KMS-11 (cell line): ENCODE results near the gene LILRB4.
"Not testable (repeated sequence)": the region's sequence is repeated elsewhere in the genome, so short reads cannot be mapped to it uniquely, and the experiment has no call there.

Experiments
- H2AFZ ChIP-seq: fragments of 200-600 bp; sonication (generic); 2 replicates; pipeline ENCODE4 v1.6.1; 2016; ENCODE audit warnings: antibody characterized with exemption, mixed run types, low read depth
- H3K27ac ChIP-seq: fragments of 200-600 bp; sonication (generic); 2 replicates; pipeline ENCODE4 v1.6.1; 2016; ENCODE audit warnings: mild to moderate bottlenecking, mixed run types
- H3K27me3 ChIP-seq: fragments of 200-600 bp; sonication (generic); 2 replicates; pipeline ENCODE4 v1.6.1; 2017; ENCODE audit warnings: mild to moderate bottlenecking, low read depth, mixed run types, moderate library complexity; ENCODE audit not compliant: insufficient read depth
- H3K36me3 ChIP-seq: fragments of 200-600 bp; sonication (generic); 2 replicates; pipeline ENCODE4 v1.6.1; 2017; ENCODE audit warnings: mild to moderate bottlenecking, mixed run types; ENCODE audit not compliant: insufficient read depth
- H3K4me1 ChIP-seq: fragments of 200-600 bp; sonication (generic); 2 replicates; pipeline ENCODE4 v1.6.1; 2016; ENCODE audit warnings: mild to moderate bottlenecking, low read depth, mixed run types; ENCODE audit not compliant: poor library complexity, severe bottlenecking
- H3K4me2 ChIP-seq: fragments of 200-600 bp; sonication (generic); 2 replicates; pipeline ENCODE4 v1.7.0; 2016; ENCODE audit warnings: mild to moderate bottlenecking, mixed run types
- H3K4me3 ChIP-seq: fragments of 200-600 bp; sonication (generic); IDR thresholded peaks from 2 replicates; pipeline ENCODE4 v1.6.1; 2017; ENCODE audit warnings: low read depth, low read length, mixed read lengths; ENCODE audit not compliant: insufficient read depth
- H3K79me2 ChIP-seq: fragments of 200-600 bp; sonication (generic); 2 replicates; pipeline ENCODE4 v1.6.1; 2016; ENCODE audit warnings: low read depth, mixed run types; ENCODE audit not compliant: insufficient read depth
- H3K9ac ChIP-seq: fragments of 200-600 bp; sonication (generic); 2 replicates; pipeline ENCODE4 v1.6.1; 2016; ENCODE audit warnings: mild to moderate bottlenecking, mixed run types
- H4K20me1 ChIP-seq: fragments of 200-600 bp; sonication (generic); 2 replicates; pipeline ENCODE4 v1.6.1; 2016; ENCODE audit warnings: mild to moderate bottlenecking, mixed run types; ENCODE audit not compliant: insufficient read depth
- CTCF ChIP-seq: fragments of 200-600 bp; sonication (generic); conservative IDR thresholded peaks from 2 replicates; pipeline ENCODE4 v1.6.1; 2017; ENCODE audit warnings: low read depth, mild to moderate bottlenecking, antibody characterized with exemption, low read length, moderate library complexity, mixed read lengths

Gene LILRB4

DNA sequence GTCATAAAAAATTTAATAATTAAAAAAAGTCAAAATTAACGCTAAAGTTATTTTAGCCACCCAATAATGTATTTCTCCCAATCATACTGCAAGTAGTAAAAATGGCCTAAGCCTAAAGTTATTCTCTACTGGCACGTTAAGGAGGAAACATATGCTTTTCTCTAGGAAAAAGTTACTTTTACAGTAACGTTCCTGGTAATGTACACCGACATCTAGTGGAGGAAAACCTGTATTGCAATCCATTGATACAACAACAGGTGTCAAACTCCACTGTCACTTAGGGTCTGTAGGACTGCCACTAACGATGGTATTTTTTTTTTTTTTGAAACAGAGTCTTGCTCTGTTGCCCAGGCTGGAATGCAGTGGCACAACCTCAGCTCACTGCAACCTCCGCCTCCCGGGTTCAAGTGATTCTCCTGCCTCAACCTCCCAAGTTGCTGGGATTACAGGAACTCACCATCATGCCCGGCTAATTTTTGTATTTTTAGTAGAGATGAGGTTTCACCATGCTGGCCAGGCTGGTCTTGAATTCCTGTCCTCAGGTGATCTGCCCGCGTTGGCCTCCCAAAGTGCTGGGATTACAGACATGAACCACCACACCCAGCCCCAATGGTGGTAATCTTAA is 13.5 kb downstream of the LILRB4 start:
- not testable (repeated sequence) for H3K4me1 ChIP-seq, H3K36me3 ChIP-seq, H4K20me1 ChIP-seq, H2AFZ ChIP-seq, H3K9ac ChIP-seq, H3K4me2 ChIP-seq, H3K27ac ChIP-seq, H3K79me2 ChIP-seq, H3K27me3 ChIP-seq, H3K4me3 ChIP-seq
- TF ChIP-seq CTCF: peak; percentile 75

DNA sequence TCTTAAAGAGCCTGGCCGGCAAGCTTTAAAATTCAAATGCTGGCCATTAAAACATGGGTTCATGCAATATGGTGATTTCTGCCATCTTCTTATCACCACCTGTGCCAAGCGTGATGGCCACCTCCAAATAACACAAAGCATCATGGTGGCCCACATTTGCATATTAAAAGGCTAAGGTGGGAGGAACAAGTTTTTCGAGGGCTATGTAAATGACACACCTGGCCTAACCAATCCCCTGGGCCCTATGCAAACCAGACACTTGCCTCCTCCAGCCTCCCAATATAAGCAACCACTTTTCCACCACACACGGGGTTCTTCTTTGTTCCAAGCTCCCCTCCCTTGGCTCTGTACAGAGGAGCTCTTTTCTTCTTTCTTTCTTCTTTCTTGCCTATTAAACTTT is 14.4 kb downstream of the LILRB4 start:
- H2AFZ ChIP-seq: no peak overlapping the region
- H3K4me1 ChIP-seq: no peaks in the 10 kb centered on the region
- H3K27ac ChIP-seq: no peak overlapping the region
- no peaks in the 10 kb centered on the region for H3K79me2 ChIP-seq
- H3K9ac ChIP-seq: no peak overlapping the region
- TF ChIP-seq CTCF: no peak
- H4K20me1 ChIP-seq: no peaks in the 10 kb centered on the region
- H3K36me3 ChIP-seq: no peaks in the 10 kb centered on the region
- no peak overlapping the region for H3K4me3 ChIP-seq
- no peaks in the 10 kb centered on the region; the same call in 1 of the 2 replicates for H3K27me3 ChIP-seq
- H3K4me2 ChIP-seq: no peak overlapping the region

DNA sequence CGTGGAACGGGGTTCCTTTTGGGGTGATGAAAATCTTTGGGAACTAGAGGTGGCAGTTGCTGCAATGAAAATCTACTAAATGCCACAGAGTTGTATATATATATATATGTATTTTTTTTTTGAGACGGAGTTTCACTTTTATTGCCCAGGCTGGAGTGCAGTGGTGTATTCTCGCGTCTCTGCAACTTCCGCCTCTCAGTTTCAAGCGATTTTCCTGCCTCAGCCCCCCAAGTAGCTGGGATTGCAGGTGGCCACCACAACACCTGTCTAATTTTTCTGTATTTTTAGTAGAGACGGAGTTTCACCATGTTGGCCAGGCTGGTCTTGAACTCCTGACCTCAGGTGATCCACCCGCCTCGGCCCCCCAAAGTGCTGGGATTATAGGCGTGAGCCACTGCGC is 18.8 kb downstream of the LILRB4 start:
- not testable (repeated sequence) for H2AFZ ChIP-seq, H3K36me3 ChIP-seq, H3K9ac ChIP-seq, H4K20me1 ChIP-seq, H3K4me3 ChIP-seq, H3K27ac ChIP-seq, H3K4me2 ChIP-seq, H3K79me2 ChIP-seq, H3K4me1 ChIP-seq, H3K27me3 ChIP-seq

GRCh38 chr19:54682306-54682856 is 19.6 kb downstream of the LILRB4 start:
- no peak overlapping the region for H2AFZ ChIP-seq
- peaks cover 7% of the 10 kb centered on the region; the same call in 1 of the 2 replicates for H3K27me3 ChIP-seq
- H3K4me1 ChIP-seq: no peaks in the 10 kb centered on the region
- H3K4me3 ChIP-seq: no peak overlapping the region
- no peaks in the 10 kb centered on the region for H3K36me3 ChIP-seq
- H3K4me2 ChIP-seq: no peak overlapping the region
- no peaks in the 10 kb centered on the region for H4K20me1 ChIP-seq
- H3K79me2 ChIP-seq: no peaks in the 10 kb centered on the region
- H3K27ac ChIP-seq: no peak overlapping the region
- no peak overlapping the region for H3K9ac ChIP-seq
- TF ChIP-seq CTCF: no peak

- no peak overlapping the region for H3K27ac ChIP-seq
- H4K20me1 ChIP-seq: no peaks in the 10 kb centered on the region
- H3K4me1 ChIP-seq: no peaks in the 10 kb centered on the region
- peaks cover 15% of the 10 kb centered on the region; the same call in 1 of the 2 replicates for H3K27me3 ChIP-seq
- H3K9ac ChIP-seq: no peak overlapping the region
- H3K79me2 ChIP-seq: no peaks in the 10 kb centered on the region
- H3K4me3 ChIP-seq: no peak overlapping the region
- H3K36me3 ChIP-seq: no peaks in the 10 kb centered on the region
- TF ChIP-seq CTCF: no peak
- no peak overlapping the region for H3K4me2 ChIP-seq
- H2AFZ ChIP-seq: no peak overlapping the region
These were observed 21.7 kb downstream of the LILRB4 start for GRCh38 chr19:54684527-54684926.
